ENCODE data around the gene WWTR1.

DNA sequence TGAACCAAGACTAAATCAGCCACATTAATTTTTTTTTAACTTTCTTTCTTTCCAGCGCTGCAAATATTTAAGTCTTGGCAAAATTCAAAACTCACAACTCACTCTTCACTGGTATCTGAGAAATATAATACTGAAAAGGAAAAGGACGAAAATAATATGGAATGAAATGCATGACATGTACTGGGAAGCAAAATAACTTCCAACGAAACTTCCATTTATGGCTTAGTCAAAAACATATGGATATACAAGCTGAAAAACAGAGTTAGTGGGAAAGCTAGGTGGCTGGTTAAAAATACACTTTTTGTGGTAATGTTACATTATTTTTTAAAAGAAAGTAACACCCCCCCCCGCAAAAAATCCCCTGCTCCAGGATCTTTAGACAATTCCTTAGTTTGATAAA, 97.2 kb downstream of the WWTR1 start:
- TF ChIP-seq, protein P1, sequence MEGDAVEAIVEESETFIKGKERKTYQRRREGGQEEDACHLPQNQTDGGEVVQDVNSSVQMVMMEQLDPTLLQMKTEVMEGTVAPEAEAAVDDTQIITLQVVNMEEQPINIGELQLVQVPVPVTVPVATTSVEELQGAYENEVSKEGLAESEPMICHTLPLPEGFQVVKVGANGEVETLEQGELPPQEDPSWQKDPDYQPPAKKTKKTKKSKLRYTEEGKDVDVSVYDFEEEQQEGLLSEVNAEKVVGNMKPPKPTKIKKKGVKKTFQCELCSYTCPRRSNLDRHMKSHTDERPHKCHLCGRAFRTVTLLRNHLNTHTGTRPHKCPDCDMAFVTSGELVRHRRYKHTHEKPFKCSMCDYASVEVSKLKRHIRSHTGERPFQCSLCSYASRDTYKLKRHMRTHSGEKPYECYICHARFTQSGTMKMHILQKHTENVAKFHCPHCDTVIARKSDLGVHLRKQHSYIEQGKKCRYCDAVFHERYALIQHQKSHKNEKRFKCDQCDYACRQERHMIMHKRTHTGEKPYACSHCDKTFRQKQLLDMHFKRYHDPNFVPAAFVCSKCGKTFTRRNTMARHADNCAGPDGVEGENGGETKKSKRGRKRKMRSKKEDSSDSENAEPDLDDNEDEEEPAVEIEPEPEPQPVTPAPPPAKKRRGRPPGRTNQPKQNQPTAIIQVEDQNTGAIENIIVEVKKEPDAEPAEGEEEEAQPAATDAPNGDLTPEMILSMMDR (IDR thresholded peaks at IDR 0.05; ENCODE audit: low read depth, low read length) = no peak
- TF ChIP-seq POLR2A (IDR thresholded peaks at IDR 0.05; ENCODE audit: extremely low read depth, insufficient read length) = no peak
- TF ChIP-seq MYC (IDR thresholded peaks at IDR 0.05; ENCODE audit: low read depth, low read length) = no peak
- TF ChIP-seq, protein P2, sequence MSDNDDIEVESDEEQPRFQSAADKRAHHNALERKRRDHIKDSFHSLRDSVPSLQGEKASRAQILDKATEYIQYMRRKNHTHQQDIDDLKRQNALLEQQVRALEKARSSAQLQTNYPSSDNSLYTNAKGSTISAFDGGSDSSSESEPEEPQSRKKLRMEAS (IDR thresholded peaks at IDR 0.05; ENCODE audit: low read depth, low read length) = no peak

All from NB4 (cell line).